Sigmoid colon (tissue), 4 donors: ENCODE results near the gene VRK2.

Source experiments
- CTCF ChIP-seq, 4 experiments: fragments of 450-650 bp in 3 of 4; fragments of 200-600 bp in 1 of 4; IDR thresholded peaks; one replicate each; pipeline ENCODE4 v1.5.1; 2016 to 2019; ENCODE audit warnings: antibody characterized with exemption in 4 of 4, mild to moderate bottlenecking in 3 of 4, moderate library complexity in 2 of 4
- POLR2A ChIP-seq, 2 donors: fragments of 450-650 bp; IDR thresholded peaks; one replicate each; pipeline ENCODE4 v1.6.1; 2016; ENCODE audit warnings: antibody characterized with exemption in 2 of 2, mild to moderate bottlenecking in 2 of 2, moderate library complexity in 2 of 2
- POLR2AphosphoS5 ChIP-seq, 4 donors: sonication (generic); formaldehyde crosslinking; IDR thresholded peaks; one replicate each; pipeline ENCODE4 v1.6.1; 2017; ENCODE audit warnings: antibody characterized with exemption in 4 of 4

GRCh38 chr2:58106896-58107295 is 60.3 kb downstream of the VRK2 start:
- TF ChIP-seq CTCF (IDR thresholded peaks at IDR 0.05) (no peak), POLR2A (IDR thresholded peaks at IDR 0.05) (no peak), POLR2AphosphoS5 (IDR thresholded peaks at IDR 0.05) (no peak)
